H1 (cell line): ENCODE results near the gene TMEM252. TPM values are rescaled to one million over a fixed set of nuclear protein-coding genes. Genes with fewer than 3 reads are reported as not detected.

Experiments used
- CTCF ChIA-PET: fragments of 300-600 bp; sonication (Branson Sonifier 250); formaldehyde crosslinking; loops from one replicate; lab custom pipeline; 2021; ENCODE audit not compliant: partially characterized antibody; lab: Charles Lee
- POLR2A ChIA-PET: fragments of 300-600 bp; sonication (Branson Sonifier 250); formaldehyde crosslinking; loops from one replicate; lab custom pipeline; 2021; ENCODE audit warnings: inconsistent platforms; ENCODE audit not compliant: partially characterized antibody; lab: Charles Lee
- DNase-seq, 2 experiments: peaks; one replicate each; pipeline versions ENCODE4 v3.0.0 to v3.0.0-alpha.2; 2010 to 2022; ENCODE audit warnings: low spot score in 2 of 2, low read depth in 1 of 2, mixed read lengths in 1 of 2
- FAIRE-seq: peaks from 2 replicates; lab custom pipeline; 2011; peaks lifted over from hg19 to GRCh38; lab: Jason Lieb, UNC
- H2AFZ ChIP-seq: 2 replicates; pipeline ENCODE4 v1.8.1; 2012; ENCODE audit warnings: low read length, inconsistent platforms
- H2AK5ac ChIP-seq: 2 replicates; pipeline ENCODE4 v1.6.1; 2013; ENCODE audit warnings: low read depth, low read length
- H2BK120ac ChIP-seq: replicated peaks from 2 replicates; pipeline ENCODE3; 2013; ENCODE audit warnings: low read depth, low read length, inconsistent platforms
- H2BK12ac ChIP-seq: 2 replicates; pipeline ENCODE4 v1.6.1; 2013; ENCODE audit warnings: low read depth, low read length
- H2BK15ac ChIP-seq: 2 replicates; pipeline ENCODE4 v1.6.1; 2013; ENCODE audit warnings: low read length
- H2BK20ac ChIP-seq: 2 replicates; pipeline ENCODE4 v1.6.1; 2013; ENCODE audit warnings: low read length
- H2BK5ac ChIP-seq: 2 replicates; pipeline ENCODE4 v1.6.1; 2013; ENCODE audit warnings: low read depth, low read length
- H3K14ac ChIP-seq: 2 replicates; pipeline ENCODE4 v1.6.1; 2013; ENCODE audit warnings: inconsistent platforms; ENCODE audit not compliant: insufficient read length
- H3K18ac ChIP-seq: 2 replicates; pipeline ENCODE4 v1.6.1; 2013; ENCODE audit warnings: low read length; ENCODE audit errors: extremely low read depth
- H3K23ac ChIP-seq: 2 replicates; pipeline ENCODE4 v1.6.1; 2013; ENCODE audit warnings: inconsistent platforms; ENCODE audit not compliant: insufficient read length
- H3K23me2 ChIP-seq: 2 replicates; pipeline ENCODE4 v1.6.1; 2013; ENCODE audit warnings: low read depth, low read length
- H3K27ac ChIP-seq: 2 replicates; pipeline ENCODE4 v1.6.1; 2011; ENCODE audit warnings: low read depth, low read length, inconsistent platforms
- H3K27me3 ChIP-seq, 4 experiments: replicated peaks in 1 of 4; 1 replicate in 1 of 4; 2 replicates in 3 of 4; pipeline versions ENCODE4 v1.6.1 to v1.8.1; 2011 to 2013; ENCODE audit warnings: low read length in 3 of 4, mild to moderate bottlenecking in 3 of 4, inconsistent platforms in 2 of 4, mixed read lengths in 2 of 4, moderate library complexity in 1 of 4; ENCODE audit not compliant: control insufficient read depth in 3 of 4, insufficient read depth in 3 of 4; ENCODE audit errors: extremely low read depth in 1 of 4
- H3K36me3 ChIP-seq, 4 experiments: 2 replicates each; pipeline versions ENCODE4 v1.6.1 to v1.8.1; 2011 to 2013; ENCODE audit warnings: mild to moderate bottlenecking in 4 of 4, low read length in 3 of 4, moderate library complexity in 2 of 4, control low read depth in 1 of 4, inconsistent platforms in 1 of 4; ENCODE audit not compliant: insufficient read depth in 4 of 4, control insufficient read depth in 2 of 4
- H3K4ac ChIP-seq: replicated peaks from 2 replicates; pipeline ENCODE3; 2013; ENCODE audit warnings: low read length, low read depth, mixed read lengths, inconsistent platforms; ENCODE audit not compliant: insufficient read length
- H3K4me1 ChIP-seq, 4 experiments: replicated peaks in 1 of 4; 1 replicate in 1 of 4; 2 replicates in 3 of 4; pipeline versions ENCODE4 v1.6.1 to v1.8.1; 2011 to 2013; ENCODE audit warnings: low read length in 3 of 4, inconsistent platforms in 2 of 4, mixed read lengths in 1 of 4; ENCODE audit not compliant: insufficient read depth in 4 of 4, control insufficient read depth in 3 of 4
- H3K4me2 ChIP-seq, 2 experiments: 2 replicates each; pipeline versions ENCODE4 v1.6.1 to v1.8.1; 2011 to 2013; ENCODE audit warnings: low read depth in 2 of 2, low read length in 2 of 2, control low read depth in 1 of 2, inconsistent platforms in 1 of 2, mild to moderate bottlenecking in 1 of 2; ENCODE audit not compliant: insufficient read depth in 1 of 2
- H3K4me3 ChIP-seq, 4 experiments: fragments of 200-600, 300-600 bp in 1 of 4; sonication (generic), shearing (Covaris generic), sonication (Bioruptor Twin) in 1 of 4; 2 replicates each; pipeline versions ENCODE4 v1.5.1 to v1.8.1; 2011 to 2016; ENCODE audit warnings: low read length in 4 of 4, low read depth in 3 of 4, control low read depth in 2 of 4, inconsistent platforms in 2 of 4, mild to moderate bottlenecking in 2 of 4, mixed read lengths in 1 of 4, moderate library complexity in 1 of 4; ENCODE audit not compliant: insufficient read depth in 2 of 4; ENCODE audit errors: extremely low read depth in 1 of 4
- H3K56ac ChIP-seq: replicated peaks from 2 replicates; pipeline ENCODE3; 2013; ENCODE audit warnings: low read depth, mild to moderate bottlenecking, mixed read lengths, low read length, inconsistent platforms; ENCODE audit not compliant: insufficient read length
- H3K79me1 ChIP-seq: 2 replicates; pipeline ENCODE4 v1.6.1; 2013; ENCODE audit warnings: low read depth, low read length, control low read depth
- H3K79me2 ChIP-seq, 2 experiments: 2 replicates each; pipeline versions ENCODE4 v1.6.1 to v1.8.1; 2012 to 2013; ENCODE audit warnings: low read length in 2 of 2, mild to moderate bottlenecking in 2 of 2, inconsistent platforms in 1 of 2; ENCODE audit not compliant: insufficient read depth in 2 of 2, control insufficient read depth in 1 of 2
- H3K9ac ChIP-seq, 4 experiments: replicated peaks in 1 of 4; 1 replicate in 1 of 4; 2 replicates in 3 of 4; pipeline versions ENCODE4 v1.6.1 to v1.8.1; 2011 to 2013; ENCODE audit warnings: low read depth in 3 of 4, low read length in 3 of 4, control low read depth in 2 of 4, mild to moderate bottlenecking in 2 of 4, moderate library complexity in 2 of 4, inconsistent platforms in 1 of 4; ENCODE audit errors: extremely low read depth in 1 of 4
- H3K9me3 ChIP-seq, 2 experiments: 2 replicates each; pipeline versions ENCODE4 v1.6.1 to v1.8.1; 2012 to 2013; ENCODE audit warnings: mild to moderate bottlenecking in 2 of 2, moderate library complexity in 2 of 2, control low read depth in 1 of 2, inconsistent platforms in 1 of 2, low read depth in 1 of 2, low read length in 1 of 2, mixed read lengths in 1 of 2; ENCODE audit not compliant: insufficient read depth in 2 of 2
- H4K20me1 ChIP-seq, 2 experiments: replicated peaks in 1 of 2; 2 replicates each; pipeline versions ENCODE3 to v1.8.1; 2011 to 2013; ENCODE audit warnings: inconsistent platforms in 2 of 2, low read length in 2 of 2, mild to moderate bottlenecking in 1 of 2; ENCODE audit not compliant: insufficient read depth in 2 of 2, control insufficient read depth in 1 of 2
- H4K5ac ChIP-seq: 2 replicates; pipeline ENCODE4 v1.6.1; 2013; ENCODE audit warnings: low read length, low read depth, mixed read lengths, inconsistent platforms; ENCODE audit not compliant: insufficient read length
- H4K8ac ChIP-seq: 2 replicates; pipeline ENCODE4 v1.8.0; 2013; ENCODE audit warnings: mild to moderate bottlenecking, moderate library complexity, low read length, inconsistent platforms; ENCODE audit not compliant: insufficient read depth; ENCODE audit errors: extremely low read depth
- H4K91ac ChIP-seq: replicated peaks from 2 replicates; pipeline ENCODE3; 2013; ENCODE audit warnings: low read length, mixed read lengths, inconsistent platforms; ENCODE audit not compliant: insufficient read length
- ATF2 ChIP-seq: IDR thresholded peaks from 2 replicates; pipeline ENCODE4 v1.6.1; 2012; ENCODE audit warnings: low read length, inconsistent platforms
- ATF3 ChIP-seq: IDR thresholded peaks from 2 replicates; pipeline ENCODE4 v1.6.1; 2011; ENCODE audit warnings: low read depth, mild to moderate bottlenecking, low read length; ENCODE audit not compliant: insufficient read depth
- CHD2 ChIP-seq: IDR thresholded peaks from 2 replicates; pipeline ENCODE4 v1.6.1; 2012; ENCODE audit warnings: low read length, improper control_type of control experiment
- CTBP2 ChIP-seq: IDR thresholded peaks from 2 replicates; pipeline ENCODE4 v1.7.0; 2011; ENCODE audit warnings: borderline replicate concordance, mild to moderate bottlenecking, moderate library complexity, mixed read lengths, low read length; ENCODE audit not compliant: insufficient read depth, insufficient read length
- FOSL1 ChIP-seq: IDR thresholded peaks from 2 replicates; pipeline ENCODE4 v1.6.1; 2011; ENCODE audit warnings: mild to moderate bottlenecking, low read depth, low read length, moderate library complexity; ENCODE audit not compliant: insufficient read depth
- HDAC2 ChIP-seq, 2 experiments: fragments of 300-600 bp in 1 of 2; sonication (generic) in 1 of 2; IDR thresholded peaks; 2 replicates each; pipeline ENCODE4 v1.6.1; 2011 to 2012; ENCODE audit warnings: low read depth in 2 of 2, low read length in 2 of 2, mild to moderate bottlenecking in 2 of 2, moderate library complexity in 2 of 2, borderline replicate concordance in 1 of 2, inconsistent platforms in 1 of 2
- KDM1A ChIP-seq: fragments of 200-600, 300-600 bp; sonication (generic); IDR thresholded peaks from 2 replicates; pipeline ENCODE4 v1.7.1; 2016; ENCODE audit warnings: mild to moderate bottlenecking, low read length, borderline replicate concordance
- MAFK ChIP-seq: IDR thresholded peaks from 2 replicates; pipeline ENCODE4 v1.6.1; 2012; ENCODE audit warnings: low read depth, mild to moderate bottlenecking, improper control_type of control experiment, low read length
- PHF8 ChIP-seq: fragments of 200-600 bp; sonication (generic); conservative IDR thresholded peaks from 2 replicates; pipeline ENCODE4 v1.7.1; 2012; ENCODE audit warnings: low read depth, mild to moderate bottlenecking, inconsistent platforms, low read length, moderate library complexity
- SAP30 ChIP-seq: fragments of 300-600 bp; sonication (generic); IDR thresholded peaks from 2 replicates; pipeline ENCODE4 v1.7.1; 2012; ENCODE audit warnings: low read length, moderate library complexity, mild to moderate bottlenecking, inconsistent platforms; ENCODE audit not compliant: insufficient read depth, insufficient replicate concordance
- SIX5 ChIP-seq: IDR thresholded peaks from 2 replicates; pipeline ENCODE4 v1.6.1; 2011; ENCODE audit warnings: mild to moderate bottlenecking, low read depth, low read length
- TAF1 ChIP-seq: IDR thresholded peaks from 2 replicates; pipeline ENCODE4 v1.6.1; 2011; ENCODE audit warnings: mild to moderate bottlenecking, low read depth, low read length
- polyA plus RNA-seq, 7 experiments: library from polyadenylated mRNA; depleted of rRNA in 3 of 7; stranded (reverse) in 5 of 7; unstranded in 2 of 7; fragments of >200 nt in 5 of 7; fragments of 200-250 nt in 2 of 7; gene quantifications; 1 replicate in 5 of 7; 2 replicates in 1 of 7; 4 replicates in 1 of 7; pipeline versions ENCODE4 v1.2.1 to v1.2.3, GENCODE V29; 2011 to 2013; ENCODE audit warnings: missing spikeins in 2 of 7, mixed read lengths in 2 of 7
- total RNA-seq: library from RNA; stranded (reverse); fragmentation: NEBNext Ultra II Directional; extraction: Animal tissue kit (Norgen Biotek cat#: 25700); gene quantifications from 2 replicates; pipeline ENCODE4 v1.2.1, GENCODE V29; 2021

Gene TMEM252
- total and polyA plus RNA-seq, 2 of the 8 experiments (the other 6 are each of a cell fraction or from before 2014, with no cell fraction given): not detected

GRCh38 chr9:68496356-68496755 is 44.3 kb downstream of the TMEM252 start:
- POLR2A ChIA-PET: no interaction called here
- H3K79me2 ChIP-seq: no peaks in the 10 kb centered on the region
- H4K91ac ChIP-seq: no peak overlapping the region
- H2BK20ac ChIP-seq: no peak overlapping the region
- no peak overlapping the region for H3K14ac ChIP-seq
- H2AFZ ChIP-seq: no peak overlapping the region
- H3K79me1 ChIP-seq: no peaks in the 10 kb centered on the region
- H2BK120ac ChIP-seq: no peak overlapping the region
- H3K23ac ChIP-seq: no peak overlapping the region
- H3K4ac ChIP-seq: no peak overlapping the region
- no peaks in the 10 kb centered on the region for H3K36me3 ChIP-seq
- no peak for DNase-seq
- no peak overlapping the region for H4K8ac ChIP-seq
- no peak overlapping the region for H3K27ac ChIP-seq
- FAIRE-seq: no peak
- H2BK15ac ChIP-seq: no peak overlapping the region
- peaks cover 0 to 11% (median 5%) of the 10 kb centered on the region in 4 experiments; a peak in 4 of 7 replicates for H3K27me3 ChIP-seq
- H2AK5ac ChIP-seq: no peak overlapping the region
- H2BK12ac ChIP-seq: no peak overlapping the region
- no peaks in the 10 kb centered on the region for H4K20me1 ChIP-seq
- H3K9me3 ChIP-seq: no peaks in the 10 kb centered on the region
- H3K4me3 ChIP-seq: no peak overlapping the region
- H3K9ac ChIP-seq: no peak overlapping the region
- H3K56ac ChIP-seq: no peak overlapping the region
- CTCF ChIA-PET: interaction anchor here (3.9 kb wide), 1 partner anchor 10 kb away, joined by 25 read pairs; no protein-coding TSS in a partner anchor
- no peaks in the 10 kb centered on the region for H3K23me2 ChIP-seq
- H3K4me1 ChIP-seq: no peaks in the 10 kb centered on the region
- no peak overlapping the region for H2BK5ac ChIP-seq
- H4K5ac ChIP-seq: no peak overlapping the region
- H3K18ac ChIP-seq: no peak overlapping the region
- H3K4me2 ChIP-seq: no peak overlapping the region
- no peak for TF ChIP-seq SIX5
- no peak for TF ChIP-seq KDM1A
- no peak for TF ChIP-seq CTBP2
- TF ChIP-seq ATF3: no peak
- TF ChIP-seq SAP30: no peak
- no peak for TF ChIP-seq ATF2
- no peak for TF ChIP-seq HDAC2 (IDR thresholded peaks at IDR 0.05; ENCODE audit: borderline replicate concordance in 1 of 2, low read depth in 2 of 2, low read length in 2 of 2)
- no peak for TF ChIP-seq TAF1
- TF ChIP-seq PHF8: no peak
- no peak for TF ChIP-seq FOSL1
- TF ChIP-seq CHD2: no peak
- TF ChIP-seq MAFK: no peak
